ENCODE measurements around the gene PEAK3.

Gene PEAK3

DNA sequence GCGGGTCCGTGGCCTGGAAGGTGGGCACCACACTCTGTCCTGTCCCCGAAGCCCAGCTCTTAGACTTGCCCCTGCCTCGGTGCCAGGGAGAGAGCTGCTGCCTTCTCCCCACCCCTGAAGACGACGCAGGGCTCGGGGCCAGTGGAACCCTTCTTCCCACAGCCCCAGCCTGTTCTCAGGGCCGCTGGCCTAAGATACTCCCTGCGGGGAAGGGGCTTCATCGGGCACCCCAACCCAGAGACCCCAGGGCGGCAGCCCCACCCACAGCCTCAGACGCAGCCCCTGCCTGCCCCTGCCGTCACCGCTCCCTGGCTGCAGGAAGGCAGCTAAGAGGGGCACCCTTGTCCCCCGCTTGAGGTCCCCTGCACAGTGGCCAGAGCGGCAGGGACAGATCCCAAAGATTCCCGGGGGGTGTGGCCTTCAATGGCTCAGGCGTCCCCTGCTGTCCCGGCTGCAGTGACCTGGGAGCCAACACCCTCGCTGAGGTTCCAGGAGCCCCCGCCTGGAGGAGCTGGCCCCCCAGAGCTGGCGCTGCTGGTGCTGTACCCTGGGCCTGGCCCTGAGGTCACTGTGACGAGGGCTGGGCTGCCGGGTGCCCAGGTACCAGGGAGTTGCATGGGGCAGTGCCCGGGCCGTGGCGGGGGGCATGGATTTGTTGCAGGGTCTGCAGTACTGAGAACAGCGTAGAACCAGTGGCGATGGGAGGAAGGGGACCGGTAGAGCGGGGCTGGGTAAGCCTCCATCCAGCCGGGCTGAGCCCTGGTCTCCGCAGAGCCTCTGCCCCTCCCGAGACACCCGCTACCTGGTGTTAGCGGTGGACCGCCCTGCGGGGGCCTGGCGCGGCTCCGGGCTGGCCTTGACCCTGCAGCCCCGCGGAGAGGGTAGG, 31.9 kb downstream of the PEAK3 start:
- TF ChIP-seq, protein P1, sequence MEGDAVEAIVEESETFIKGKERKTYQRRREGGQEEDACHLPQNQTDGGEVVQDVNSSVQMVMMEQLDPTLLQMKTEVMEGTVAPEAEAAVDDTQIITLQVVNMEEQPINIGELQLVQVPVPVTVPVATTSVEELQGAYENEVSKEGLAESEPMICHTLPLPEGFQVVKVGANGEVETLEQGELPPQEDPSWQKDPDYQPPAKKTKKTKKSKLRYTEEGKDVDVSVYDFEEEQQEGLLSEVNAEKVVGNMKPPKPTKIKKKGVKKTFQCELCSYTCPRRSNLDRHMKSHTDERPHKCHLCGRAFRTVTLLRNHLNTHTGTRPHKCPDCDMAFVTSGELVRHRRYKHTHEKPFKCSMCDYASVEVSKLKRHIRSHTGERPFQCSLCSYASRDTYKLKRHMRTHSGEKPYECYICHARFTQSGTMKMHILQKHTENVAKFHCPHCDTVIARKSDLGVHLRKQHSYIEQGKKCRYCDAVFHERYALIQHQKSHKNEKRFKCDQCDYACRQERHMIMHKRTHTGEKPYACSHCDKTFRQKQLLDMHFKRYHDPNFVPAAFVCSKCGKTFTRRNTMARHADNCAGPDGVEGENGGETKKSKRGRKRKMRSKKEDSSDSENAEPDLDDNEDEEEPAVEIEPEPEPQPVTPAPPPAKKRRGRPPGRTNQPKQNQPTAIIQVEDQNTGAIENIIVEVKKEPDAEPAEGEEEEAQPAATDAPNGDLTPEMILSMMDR (conservative IDR thresholded peaks at IDR 0.05): no peak
- no peak overlapping the region for H3K27ac ChIP-seq

DNA sequence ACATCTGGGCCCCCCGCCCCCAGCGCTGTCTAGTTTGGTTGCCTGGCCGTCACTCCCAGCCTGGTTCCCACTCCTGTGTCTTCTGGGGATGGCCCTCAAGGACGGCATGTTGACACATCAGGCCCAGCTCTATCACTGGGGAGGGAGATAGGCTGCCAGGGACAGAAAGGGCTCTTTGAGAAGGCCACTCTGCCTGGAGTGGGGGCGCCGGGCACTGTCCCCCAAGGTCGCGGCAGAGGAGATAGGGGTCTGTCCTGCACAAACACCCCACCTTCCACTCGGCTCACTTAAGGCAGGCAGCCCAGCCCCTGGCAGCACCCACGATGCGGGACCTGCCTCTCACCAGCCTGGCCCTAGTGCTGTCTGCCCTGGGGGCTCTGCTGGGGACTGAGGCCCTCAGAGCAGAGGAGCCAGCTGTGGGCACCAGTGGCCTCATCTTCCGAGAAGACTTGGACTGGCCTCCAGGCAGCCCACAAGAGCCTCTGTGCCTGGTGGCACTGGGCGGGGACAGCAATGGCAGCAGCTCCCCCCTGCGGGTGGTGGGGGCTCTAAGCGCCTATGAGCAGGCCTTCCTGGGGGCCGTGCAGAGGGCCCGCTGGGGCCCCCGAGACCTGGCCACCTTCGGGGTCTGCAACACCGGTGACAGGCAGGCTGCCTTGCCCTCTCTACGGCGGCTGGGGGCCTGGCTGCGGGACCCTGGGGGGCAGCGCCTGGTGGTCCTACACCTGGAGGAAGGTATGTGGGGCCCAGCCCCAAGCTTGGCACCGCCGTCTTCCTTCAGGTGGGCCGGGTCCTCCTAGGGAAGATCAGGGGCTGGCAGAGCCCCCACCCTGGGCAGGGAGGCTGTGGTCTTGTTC, 32.7 kb downstream of the PEAK3 start, which contains the start of gene AMH:
Gene AMH (plus strand): TSS at position 314 of the 857 bp plus-strand sequence. CDS start 10 bp downstream, at position 324.
- TF ChIP-seq, protein P1 (conservative IDR thresholded peaks at IDR 0.05): no peak
- H3K27ac ChIP-seq: no peak within 1 kb of the TSS

DNA sequence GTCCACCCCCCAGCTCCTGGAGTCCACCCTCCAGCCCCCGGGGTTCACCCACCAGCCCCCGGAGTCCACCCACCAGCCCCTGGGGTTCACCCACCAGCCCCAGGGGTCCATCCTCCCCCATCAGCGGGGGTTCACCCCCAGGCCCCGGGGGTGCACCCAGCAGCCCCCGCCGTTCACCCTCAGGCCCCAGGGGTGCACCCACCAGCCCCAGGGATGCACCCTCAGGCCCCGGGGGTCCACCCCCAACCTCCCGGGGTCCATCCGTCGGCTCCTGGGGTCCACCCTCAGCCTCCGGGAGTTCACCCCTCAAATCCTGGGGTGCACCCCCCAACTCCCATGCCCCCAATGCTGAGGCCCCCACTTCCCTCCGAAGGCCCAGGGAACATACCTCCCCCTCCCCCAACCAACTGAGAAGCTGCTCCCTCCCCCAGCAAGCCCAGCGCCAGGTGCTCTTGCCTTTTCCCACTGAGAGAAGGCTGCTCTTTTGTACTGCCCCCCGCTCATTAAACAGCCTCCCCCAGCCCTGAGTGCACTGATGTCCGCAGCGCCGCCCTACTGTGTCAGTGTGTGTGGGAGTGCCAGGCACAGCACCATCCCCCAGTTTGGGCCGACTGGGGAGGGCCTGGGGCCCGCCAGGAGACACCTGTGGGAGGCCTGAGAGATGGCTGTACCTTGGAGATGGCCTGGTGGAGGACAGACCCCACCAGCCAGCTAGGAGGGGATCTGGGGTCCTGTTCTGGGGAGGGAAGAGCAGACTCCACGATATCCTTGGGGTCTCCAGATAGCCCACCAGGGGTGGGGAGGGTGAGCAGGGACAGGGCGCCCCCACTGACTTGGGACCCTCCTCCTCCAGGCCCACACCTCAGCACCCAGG, 33.6 kb downstream of the PEAK3 start:
- H3K27ac ChIP-seq: no peak overlapping the region
- TF ChIP-seq, protein P1 (conservative IDR thresholded peaks at IDR 0.05): no peak

DNA sequence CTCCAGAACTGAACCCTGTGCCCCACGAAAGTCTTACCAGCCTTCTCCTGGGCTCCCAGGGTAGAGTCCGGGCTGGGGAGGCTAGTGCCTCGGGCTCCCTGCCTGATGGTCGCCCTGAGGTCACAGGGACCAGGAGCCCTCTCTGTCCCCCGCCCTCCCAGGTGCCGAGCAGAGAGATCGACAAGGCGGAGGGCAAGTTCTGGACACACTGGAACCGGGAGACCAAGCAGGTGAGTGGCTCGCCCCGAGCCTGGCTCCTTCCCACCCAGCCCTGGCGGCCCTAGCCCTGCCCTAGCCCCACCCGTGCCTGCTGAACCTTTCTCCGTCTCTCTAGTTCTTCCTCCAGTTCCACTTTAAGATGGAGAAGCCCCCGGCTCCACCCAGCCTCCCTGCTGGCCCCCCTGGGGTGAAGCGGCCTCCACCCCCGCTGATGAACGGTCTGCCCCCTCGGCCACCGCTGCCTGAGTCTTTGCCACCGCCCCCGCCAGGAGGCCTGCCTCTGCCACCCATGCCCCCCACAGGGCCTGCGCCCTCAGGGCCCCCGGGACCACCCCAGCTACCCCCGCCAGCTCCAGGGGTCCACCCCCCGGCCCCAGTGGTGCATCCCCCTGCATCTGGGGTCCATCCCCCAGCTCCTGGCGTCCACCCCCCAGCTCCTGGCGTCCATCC, 34.4 kb downstream of the PEAK3 start:
- TF ChIP-seq, protein P1 (conservative IDR thresholded peaks at IDR 0.05): no peak
- H3K27ac ChIP-seq: peak overlapping the region; percentile 67

DNA sequence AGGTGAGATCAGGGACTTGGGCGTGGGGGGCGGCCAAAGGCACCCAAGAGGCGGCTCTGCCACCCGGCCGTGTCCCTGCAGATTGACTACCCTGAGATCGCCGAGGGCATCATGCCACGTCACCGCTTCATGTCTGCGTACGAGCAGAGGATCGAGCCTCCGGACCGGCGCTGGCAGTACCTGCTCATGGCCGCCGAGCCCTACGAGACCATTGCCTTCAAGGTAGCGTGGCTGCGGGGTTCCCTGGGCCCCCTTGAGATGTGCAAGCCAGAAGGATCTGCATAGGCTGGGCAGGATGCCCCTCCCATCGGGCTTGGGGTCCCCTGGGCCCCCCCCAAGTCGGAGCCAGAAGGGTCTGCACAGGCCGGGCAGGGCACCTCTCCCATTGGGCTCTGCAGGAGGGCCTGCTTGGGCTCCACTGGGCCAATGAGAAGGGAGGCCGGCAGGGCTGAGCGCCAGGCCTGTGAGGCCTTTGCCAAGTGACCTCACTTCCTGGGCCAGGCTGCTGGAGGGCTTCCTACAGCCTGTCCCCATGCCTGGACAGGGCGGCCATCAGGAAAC, 35.1 kb downstream of the PEAK3 start:
- peak overlapping the region; percentile 67 for H3K27ac ChIP-seq
- TF ChIP-seq, protein P1 (conservative IDR thresholded peaks at IDR 0.05): no peak

DNA sequence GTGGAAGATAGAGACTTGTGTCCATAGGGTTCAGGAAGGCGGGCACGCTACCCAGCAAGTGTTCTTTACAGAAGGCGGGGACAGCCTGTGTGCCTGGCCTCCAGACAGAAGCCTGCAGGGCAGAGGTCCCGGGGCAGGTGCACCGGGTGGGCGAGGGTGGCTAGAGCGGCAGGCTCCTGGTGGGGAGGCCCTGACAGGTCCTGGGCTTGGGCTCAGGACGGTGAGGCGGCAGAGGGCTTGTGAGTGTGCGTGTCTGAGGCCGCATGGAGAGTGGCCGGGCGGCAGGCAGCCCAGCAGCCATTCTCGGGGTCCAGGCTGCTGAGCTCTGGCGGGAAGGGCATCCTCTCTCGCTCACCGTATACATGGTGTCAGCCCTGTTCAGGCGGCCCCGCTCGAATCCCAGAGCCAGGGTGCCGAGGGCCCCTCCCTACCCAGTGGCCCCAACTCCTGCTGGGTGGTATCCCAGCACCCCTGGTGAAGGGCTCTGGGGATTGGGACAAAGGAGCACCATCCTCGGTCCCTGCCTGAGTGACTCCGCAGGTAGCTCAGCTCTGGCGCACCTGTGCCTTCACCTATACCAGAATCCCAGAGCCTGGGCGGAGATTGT, 35.9 kb downstream of the PEAK3 start:
- TF ChIP-seq, protein P1 (conservative IDR thresholded peaks at IDR 0.05): no peak

More for the DNA sequence above, 35.9 kb downstream of the PEAK3 start:
- H3K27ac ChIP-seq: peak overlapping the region; percentile 67

All from VCaP (cell line).